ENCODE results near the gene NFKBIL1. TPM values are rescaled to one million over a fixed set of nuclear protein-coding genes. Genes with fewer than 3 reads are reported as not detected.

The NFKBIL1 gene
- total and polyA plus RNA-seq, 4 donors = 3.3 to 9.6 (median 7.4) TPM

DNA sequence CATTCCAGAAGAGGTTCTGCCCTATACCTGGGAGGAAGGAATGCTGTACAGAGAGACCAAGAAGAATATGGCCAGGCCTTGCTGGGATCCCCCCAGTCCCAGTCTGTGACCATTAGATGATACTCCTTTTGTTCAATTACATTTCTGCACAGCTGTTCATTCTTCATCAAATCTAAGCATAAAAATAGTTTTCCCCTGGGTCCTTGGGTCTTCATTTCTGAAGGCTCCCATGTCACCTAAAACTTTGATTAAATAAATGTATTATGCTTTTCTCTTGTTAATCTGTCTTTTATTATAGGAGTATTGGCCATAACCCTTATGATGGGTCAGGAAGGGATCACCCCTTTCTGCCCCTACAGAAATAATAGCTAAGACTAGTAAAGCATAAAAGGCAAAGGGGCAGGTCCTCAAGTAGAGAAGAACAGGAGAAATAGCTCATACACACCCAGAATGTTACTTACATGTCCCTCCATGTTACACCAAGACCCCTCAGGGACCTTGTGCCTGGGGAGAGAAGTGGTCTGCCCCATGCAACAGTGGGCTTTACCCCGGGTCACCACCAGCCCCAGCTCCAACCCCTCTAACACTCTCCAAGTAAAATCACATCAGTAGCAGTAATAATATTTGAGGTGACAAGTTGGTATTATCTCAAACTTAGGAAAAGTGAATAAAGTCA, 22.6 kb downstream of the NFKBIL1 start:
- H3K4me3 ChIP-seq (ENCODE audit: low read depth in 1 of 3, low read length in 3 of 3) = no peak overlapping the region
- no peaks in the 10 kb centered on the region for H3K9me3 ChIP-seq (ENCODE audit: control insufficient read depth in 4 of 4, low read length in 3 of 4)
- no peaks in the 10 kb centered on the region for H3K36me3 ChIP-seq (ENCODE audit: control insufficient read depth in 4 of 4, insufficient read depth in 3 of 4, low read depth in 1 of 4, low read length in 3 of 4)
- H3K27me3 ChIP-seq (ENCODE audit: control insufficient read depth in 4 of 4, insufficient read depth in 4 of 4, low read length in 3 of 4) = no peaks in the 10 kb centered on the region
- TF ChIP-seq TAF1 (conservative IDR thresholded peaks at IDR 0.05) = no peak
- TF ChIP-seq, protein P1, sequence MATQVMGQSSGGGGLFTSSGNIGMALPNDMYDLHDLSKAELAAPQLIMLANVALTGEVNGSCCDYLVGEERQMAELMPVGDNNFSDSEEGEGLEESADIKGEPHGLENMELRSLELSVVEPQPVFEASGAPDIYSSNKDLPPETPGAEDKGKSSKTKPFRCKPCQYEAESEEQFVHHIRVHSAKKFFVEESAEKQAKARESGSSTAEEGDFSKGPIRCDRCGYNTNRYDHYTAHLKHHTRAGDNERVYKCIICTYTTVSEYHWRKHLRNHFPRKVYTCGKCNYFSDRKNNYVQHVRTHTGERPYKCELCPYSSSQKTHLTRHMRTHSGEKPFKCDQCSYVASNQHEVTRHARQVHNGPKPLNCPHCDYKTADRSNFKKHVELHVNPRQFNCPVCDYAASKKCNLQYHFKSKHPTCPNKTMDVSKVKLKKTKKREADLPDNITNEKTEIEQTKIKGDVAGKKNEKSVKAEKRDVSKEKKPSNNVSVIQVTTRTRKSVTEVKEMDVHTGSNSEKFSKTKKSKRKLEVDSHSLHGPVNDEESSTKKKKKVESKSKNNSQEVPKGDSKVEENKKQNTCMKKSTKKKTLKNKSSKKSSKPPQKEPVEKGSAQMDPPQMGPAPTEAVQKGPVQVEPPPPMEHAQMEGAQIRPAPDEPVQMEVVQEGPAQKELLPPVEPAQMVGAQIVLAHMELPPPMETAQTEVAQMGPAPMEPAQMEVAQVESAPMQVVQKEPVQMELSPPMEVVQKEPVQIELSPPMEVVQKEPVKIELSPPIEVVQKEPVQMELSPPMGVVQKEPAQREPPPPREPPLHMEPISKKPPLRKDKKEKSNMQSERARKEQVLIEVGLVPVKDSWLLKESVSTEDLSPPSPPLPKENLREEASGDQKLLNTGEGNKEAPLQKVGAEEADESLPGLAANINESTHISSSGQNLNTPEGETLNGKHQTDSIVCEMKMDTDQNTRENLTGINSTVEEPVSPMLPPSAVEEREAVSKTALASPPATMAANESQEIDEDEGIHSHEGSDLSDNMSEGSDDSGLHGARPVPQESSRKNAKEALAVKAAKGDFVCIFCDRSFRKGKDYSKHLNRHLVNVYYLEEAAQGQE (IDR thresholded peaks at IDR 0.05) = no peak
- TF ChIP-seq FOXA1 (IDR thresholded peaks at IDR 0.05) = no peak
- TF ChIP-seq SP1 (IDR thresholded peaks at IDR 0.05) = no peak
- TF ChIP-seq, protein P2, sequence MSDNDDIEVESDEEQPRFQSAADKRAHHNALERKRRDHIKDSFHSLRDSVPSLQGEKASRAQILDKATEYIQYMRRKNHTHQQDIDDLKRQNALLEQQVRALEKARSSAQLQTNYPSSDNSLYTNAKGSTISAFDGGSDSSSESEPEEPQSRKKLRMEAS (IDR thresholded peaks at IDR 0.05) = no peak
- TF ChIP-seq RAD21 (IDR thresholded peaks at IDR 0.05) = no peak
- TF ChIP-seq, protein P3, sequence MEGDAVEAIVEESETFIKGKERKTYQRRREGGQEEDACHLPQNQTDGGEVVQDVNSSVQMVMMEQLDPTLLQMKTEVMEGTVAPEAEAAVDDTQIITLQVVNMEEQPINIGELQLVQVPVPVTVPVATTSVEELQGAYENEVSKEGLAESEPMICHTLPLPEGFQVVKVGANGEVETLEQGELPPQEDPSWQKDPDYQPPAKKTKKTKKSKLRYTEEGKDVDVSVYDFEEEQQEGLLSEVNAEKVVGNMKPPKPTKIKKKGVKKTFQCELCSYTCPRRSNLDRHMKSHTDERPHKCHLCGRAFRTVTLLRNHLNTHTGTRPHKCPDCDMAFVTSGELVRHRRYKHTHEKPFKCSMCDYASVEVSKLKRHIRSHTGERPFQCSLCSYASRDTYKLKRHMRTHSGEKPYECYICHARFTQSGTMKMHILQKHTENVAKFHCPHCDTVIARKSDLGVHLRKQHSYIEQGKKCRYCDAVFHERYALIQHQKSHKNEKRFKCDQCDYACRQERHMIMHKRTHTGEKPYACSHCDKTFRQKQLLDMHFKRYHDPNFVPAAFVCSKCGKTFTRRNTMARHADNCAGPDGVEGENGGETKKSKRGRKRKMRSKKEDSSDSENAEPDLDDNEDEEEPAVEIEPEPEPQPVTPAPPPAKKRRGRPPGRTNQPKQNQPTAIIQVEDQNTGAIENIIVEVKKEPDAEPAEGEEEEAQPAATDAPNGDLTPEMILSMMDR (IDR thresholded peaks at IDR 0.05; ENCODE audit: low read depth, low read length, missing input control) = no peak
- no peak for TF ChIP-seq HNF4A (conservative IDR thresholded peaks at IDR 0.05)
- TF ChIP-seq, protein P4, sequence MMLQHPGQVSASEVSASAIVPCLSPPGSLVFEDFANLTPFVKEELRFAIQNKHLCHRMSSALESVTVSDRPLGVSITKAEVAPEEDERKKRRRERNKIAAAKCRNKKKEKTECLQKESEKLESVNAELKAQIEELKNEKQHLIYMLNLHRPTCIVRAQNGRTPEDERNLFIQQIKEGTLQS (IDR thresholded peaks at IDR 0.05) = no peak
- no peak for TF ChIP-seq YY1 (IDR thresholded peaks at IDR 0.05)
- TF ChIP-seq, protein P5, sequence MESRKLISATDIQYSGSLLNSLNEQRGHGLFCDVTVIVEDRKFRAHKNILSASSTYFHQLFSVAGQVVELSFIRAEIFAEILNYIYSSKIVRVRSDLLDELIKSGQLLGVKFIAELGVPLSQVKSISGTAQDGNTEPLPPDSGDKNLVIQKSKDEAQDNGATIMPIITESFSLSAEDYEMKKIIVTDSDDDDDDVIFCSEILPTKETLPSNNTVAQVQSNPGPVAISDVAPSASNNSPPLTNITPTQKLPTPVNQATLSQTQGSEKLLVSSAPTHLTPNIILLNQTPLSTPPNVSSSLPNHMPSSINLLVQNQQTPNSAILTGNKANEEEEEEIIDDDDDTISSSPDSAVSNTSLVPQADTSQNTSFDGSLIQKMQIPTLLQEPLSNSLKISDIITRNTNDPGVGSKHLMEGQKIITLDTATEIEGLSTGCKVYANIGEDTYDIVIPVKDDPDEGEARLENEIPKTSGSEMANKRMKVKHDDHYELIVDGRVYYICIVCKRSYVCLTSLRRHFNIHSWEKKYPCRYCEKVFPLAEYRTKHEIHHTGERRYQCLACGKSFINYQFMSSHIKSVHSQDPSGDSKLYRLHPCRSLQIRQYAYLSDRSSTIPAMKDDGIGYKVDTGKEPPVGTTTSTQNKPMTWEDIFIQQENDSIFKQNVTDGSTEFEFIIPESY (IDR thresholded peaks at IDR 0.05) = no peak
- TF ChIP-seq GABPA (IDR thresholded peaks at IDR 0.05 in 1 of 2, conservative IDR thresholded peaks at IDR 0.05 in 1 of 2) = no peak
- TF ChIP-seq FOXA2 (IDR thresholded peaks at IDR 0.05) = no peak
- TF ChIP-seq EGR1 (IDR thresholded peaks at IDR 0.05; ENCODE audit: low read depth in 2 of 2) = no peak
- TF ChIP-seq NR2F2 (IDR thresholded peaks at IDR 0.05) = no peak
- TF ChIP-seq HNF4G (IDR thresholded peaks at IDR 0.05) = no peak
- no peak for TF ChIP-seq JUND (IDR thresholded peaks at IDR 0.05)
- TF ChIP-seq RXRA (IDR thresholded peaks at IDR 0.05) = no peak
- no peak for DNase-seq (ENCODE audit: low spot score)
- 79% methylated on average over 1 of the region's 1 CpG for WGBS
- no peak overlapping the region for H3K27ac ChIP-seq (ENCODE audit: low read depth in 1 of 2, low read length in 2 of 2)
- no peaks in the 10 kb centered on the region for H3K4me1 ChIP-seq (ENCODE audit: control insufficient read depth in 4 of 4, insufficient read depth in 4 of 4, low read length in 3 of 4)
- no peak overlapping the region for H3K9ac ChIP-seq (ENCODE audit: low read depth in 1 of 2, low read length in 2 of 2)

Measured in liver (tissue), 9 donors.